CD4-positive, alpha-beta memory T cell (primary cell): ENCODE measurements around the gene RGS10. TPM values are rescaled to one million over a fixed set of nuclear protein-coding genes. Genes with fewer than 3 reads are reported as not detected.
"Not testable (repeated sequence)": the region's sequence is repeated elsewhere in the genome, so short reads cannot be mapped to it uniquely, and the experiment has no call there.

Experiments used
- CTCF ChIA-PET: fragments of 350-600 bp; sonication (Branson Sonifier 250); formaldehyde crosslinking; loops from one replicate; lab custom pipeline; 2021; ENCODE audit warnings: inconsistent platforms; ENCODE audit not compliant: partially characterized antibody; lab: Charles Lee
- POLR2A ChIA-PET: fragments of 350-600 bp; sonication (Branson Sonifier 250); formaldehyde crosslinking; loops from one replicate; lab custom pipeline; 2021; ENCODE audit not compliant: partially characterized antibody; lab: Charles Lee
- DNase-seq, 5 donors: peaks; one replicate each; pipeline versions ENCODE4 v3.0.0 to v3.0.0-alpha.2; 2020 to 2022; ENCODE audit warnings: mixed read lengths in 1 of 5
- H3K27ac ChIP-seq: one replicate; pipeline ENCODE4 v1.7.0; 2013; ENCODE audit warnings: low read depth, low read length
- H3K27me3 ChIP-seq: 2 replicates; pipeline ENCODE4 v1.7.0; 2013; ENCODE audit warnings: mild to moderate bottlenecking, low read length, moderate library complexity; ENCODE audit not compliant: insufficient read depth
- H3K36me3 ChIP-seq: 2 replicates; pipeline ENCODE4 v1.7.0; 2013; ENCODE audit warnings: mild to moderate bottlenecking, low read length, moderate library complexity; ENCODE audit not compliant: insufficient read depth
- H3K4me1 ChIP-seq: 2 replicates; pipeline ENCODE4 v1.7.0; 2013; ENCODE audit warnings: mild to moderate bottlenecking, low read length, moderate library complexity; ENCODE audit not compliant: insufficient read depth
- H3K4me3 ChIP-seq, 2 donors: one replicate each; pipeline ENCODE4 v1.7.0; 2013; ENCODE audit warnings: low read length in 2 of 2, mild to moderate bottlenecking in 1 of 2
- H3K9me3 ChIP-seq, 2 donors: one replicate each; pipeline ENCODE4 v1.7.0; 2013; ENCODE audit warnings: low read length in 2 of 2, control low read depth in 1 of 2; ENCODE audit not compliant: control insufficient read depth in 1 of 2
- H3K27ac Mint-ChIP-seq, 7 donors: one replicate each; pipeline ENCODE4 v1.8.0; 2020 to 2021; ENCODE audit warnings: mixed read lengths in 7 of 7, mild to moderate bottlenecking in 6 of 7, inconsistent platforms in 3 of 7, moderate library complexity in 3 of 7
- H3K27me3 Mint-ChIP-seq, 2 donors: one replicate each; pipeline ENCODE4 v1.8.0; 2020 to 2021; ENCODE audit warnings: mixed read lengths in 2 of 2
- H3K36me3 Mint-ChIP-seq, 2 donors: one replicate each; pipeline ENCODE4 v1.8.0; 2020 to 2021; ENCODE audit warnings: mixed read lengths in 2 of 2, inconsistent platforms in 1 of 2, mild to moderate bottlenecking in 1 of 2
- H3K4me1 Mint-ChIP-seq, 4 donors: one replicate each; pipeline ENCODE4 v1.8.0; 2020 to 2021; ENCODE audit warnings: mixed read lengths in 4 of 4, mild to moderate bottlenecking in 1 of 4
- H3K4me3 Mint-ChIP-seq, 8 donors: one replicate each; pipeline ENCODE4 v1.8.0; 2020 to 2021; ENCODE audit warnings: mixed read lengths in 8 of 8, mild to moderate bottlenecking in 7 of 8, moderate library complexity in 6 of 8, inconsistent platforms in 3 of 8
- H3K9me3 Mint-ChIP-seq, 8 donors: one replicate each; pipeline ENCODE4 v1.8.0; 2020 to 2021; ENCODE audit warnings: mixed read lengths in 8 of 8, mild to moderate bottlenecking in 5 of 8, inconsistent platforms in 3 of 8, moderate library complexity in 1 of 8
- intact Hi-C: fragments of 100-400 bp; cut with micrococcal nuclease; formaldehyde crosslinking; loops from one replicate; pipeline ENCODE4 v1.15.1; 2023
- polyA plus RNA-seq, 2 donors: library from polyadenylated mRNA; unstranded; fragments of 300-500 nt; fragmentation: Illumina TruSeq; gene quantifications; one replicate each; pipeline ENCODE4 v1.2.3, GENCODE V29; 2021
- total RNA-seq, 2 experiments: library from RNA; stranded (reverse); gene quantifications; one replicate each; pipeline ENCODE4 v1.2.3, GENCODE V29; 2021

RGS10 gene
- total and polyA plus RNA-seq, 4 experiments from 2014 or later: 115 to 187 (median 137) TPM

GRCh38 chr10:119533473-119533872 is 9.0 kb downstream of the RGS10 start:
- H3K4me3 ChIP-seq: no peak overlapping the region
- Mint-ChIP-seq H3K27me3 (no peaks in the 10 kb centered on the region), H3K4me3 (no peak overlapping the region), H3K27ac (peak overlapping the region in 1 of 7 donors; percentile 36), H3K9me3 (peaks cover 0 to 1% (median 0%) of the 10 kb centered on the region in 8 donors), H3K4me1 (peaks cover 39 to 79% (median 59%) of the 10 kb centered on the region in 4 donors), H3K36me3 (peaks cover 5 to 12% of the 10 kb centered on the region in 2 donors)
- peaks cover 64% of the 10 kb centered on the region for H3K4me1 ChIP-seq
- CTCF ChIA-PET: interaction anchor here (1.0 to 2.2 kb wide), 3 partner anchors 9 to 44 kb away, joined by 4 to 10 read pairs (median 5); partner anchors contain the start of gene RGS10
- no peaks in the 10 kb centered on the region for H3K27me3 ChIP-seq
- intact Hi-C loops: no loop called here
- H3K27ac ChIP-seq: no peak overlapping the region
- DNase-seq: no peak
- no peaks in the 10 kb centered on the region for H3K9me3 ChIP-seq
- H3K36me3 ChIP-seq: no peaks in the 10 kb centered on the region
- POLR2A ChIA-PET: interaction anchor here (3.4 kb wide), 1 partner anchor 10 kb away, joined by 12 read pairs; the partner anchor contains the start of gene RGS10

- peaks cover 35 to 74% (median 53%) of the 10 kb centered on the region in 4 donors for H3K4me1 Mint-ChIP-seq
- H3K9me3 Mint-ChIP-seq, H3K27me3 ChIP-seq, H3K36me3 ChIP-seq, H3K27ac ChIP-seq, H3K9me3 ChIP-seq, H3K27me3 Mint-ChIP-seq, H3K4me3 ChIP-seq, DNase-seq, H3K4me3 Mint-ChIP-seq, intact Hi-C loops: not testable (repeated sequence)
- CTCF ChIA-PET: interaction anchor here (0.7 to 2.2 kb wide), 3 partner anchors 9 to 44 kb away, joined by 4 to 10 read pairs (median 5); partner anchors contain the start of gene RGS10
- H3K36me3 Mint-ChIP-seq: peaks cover 5 to 12% of the 10 kb centered on the region in 2 donors
- POLR2A ChIA-PET: interaction anchor here (1.1 to 3.4 kb wide), 2 partner anchors 10 to 15 kb away, joined by 3 to 12 read pairs; partner anchors contain the start of gene RGS10
- H3K4me1 ChIP-seq: peaks cover 57% of the 10 kb centered on the region
- peak overlapping the region in 3 of 7 donors; percentile 41 to 48 (median 48) for H3K27ac Mint-ChIP-seq
These were observed 9.7 kb downstream of the RGS10 start for GRCh38 chr10:119532791-119533190.

GRCh38 chr10:119532251-119532650 is 10.3 kb downstream of the RGS10 start:
- H3K27ac ChIP-seq, H3K27me3 Mint-ChIP-seq, H3K36me3 ChIP-seq, H3K9me3 ChIP-seq, DNase-seq, H3K4me3 ChIP-seq, H3K27me3 ChIP-seq, H3K9me3 Mint-ChIP-seq, intact Hi-C loops, H3K36me3 Mint-ChIP-seq: not testable (repeated sequence)
- CTCF ChIA-PET: interaction anchor here (2.2 kb wide), 1 partner anchor 10 kb away, joined by 10 read pairs; the partner anchor contains the start of gene RGS10
- H3K4me1 Mint-ChIP-seq: peaks cover 34 to 74% (median 52%) of the 10 kb centered on the region in 4 donors
- peaks cover 52% of the 10 kb centered on the region for H3K4me1 ChIP-seq
- peak overlapping the region in 4 of 7 donors; percentile 6 to 48 (median 40) for H3K27ac Mint-ChIP-seq
- peak overlapping the region in 2 of 8 donors; percentile 17 to 31 for H3K4me3 Mint-ChIP-seq
- POLR2A ChIA-PET: interaction anchor here (1.1 to 3.4 kb wide), 2 partner anchors 11 to 14 kb away, joined by 3 to 12 read pairs; partner anchors contain the start of gene RGS10

GRCh38 chr10:119531067-119531466 is 11.5 kb downstream of the RGS10 start:
- Histone ChIP-seq H3K27me3 (no peaks in the 10 kb centered on the region), H3K9me3 (no peaks in the 10 kb centered on the region), H3K4me1 (peaks cover 42% of the 10 kb centered on the region), H3K36me3 (peaks cover 13% of the 10 kb centered on the region), H3K27ac (no peak overlapping the region), H3K4me3 (no peak overlapping the region)
- peak overlapping the region in 5 of 7 donors; percentile 1 to 25 (median 14) for H3K27ac Mint-ChIP-seq
- CTCF ChIA-PET: interaction anchor here (0.5 to 2.2 kb wide), 3 partner anchors 12 to 387 kb away, joined by 3 to 13 read pairs (median 4); partner anchors contain the start of gene RGS10
- no peaks in the 10 kb centered on the region for H3K9me3 Mint-ChIP-seq
- H3K27me3 Mint-ChIP-seq: no peaks in the 10 kb centered on the region
- intact Hi-C loops: no loop called here
- DNase-seq: no peak
- peaks cover 36 to 70% (median 46%) of the 10 kb centered on the region in 4 donors for H3K4me1 Mint-ChIP-seq
- POLR2A ChIA-PET: interaction anchor here (1.2 to 3.4 kb wide), 3 partner anchors 9 to 12 kb away, joined by 3 to 12 read pairs (median 6); partner anchors contain the start of gene RGS10
- H3K4me3 Mint-ChIP-seq: no peak overlapping the region
- peaks cover 5 to 19% of the 10 kb centered on the region in 2 donors for H3K36me3 Mint-ChIP-seq

- Histone ChIP-seq H3K4me1 (peaks cover 28% of the 10 kb centered on the region), H3K36me3 (peaks cover 34% of the 10 kb centered on the region)
- H3K27ac ChIP-seq, H3K27me3 Mint-ChIP-seq, H3K9me3 Mint-ChIP-seq, DNase-seq, POLR2A ChIA-PET, intact Hi-C loops, H3K4me3 ChIP-seq, H3K4me3 Mint-ChIP-seq, H3K27me3 ChIP-seq, H3K9me3 ChIP-seq: not testable (repeated sequence)
- Mint-ChIP-seq H3K36me3 (peaks cover 21 to 36% of the 10 kb centered on the region in 2 donors), H3K4me1 (peaks cover 29 to 61% (median 34%) of the 10 kb centered on the region in 4 donors), H3K27ac (peak overlapping the region in 1 of 7 donors; percentile 12)
- CTCF ChIA-PET: interaction anchor here (1.1 to 1.3 kb wide), 2 partner anchors 14 to 39 kb away, joined by 3 to 4 read pairs; partner anchors contain the start of gene RGS10
These were observed 13.8 kb downstream of the RGS10 start for GRCh38 chr10:119528663-119529237.

- Histone ChIP-seq H3K4me3 (no peak overlapping the region), H3K27ac (no peak overlapping the region), H3K4me1 (peaks cover 20% of the 10 kb centered on the region), H3K36me3 (peaks cover 48% of the 10 kb centered on the region), H3K27me3 (no peaks in the 10 kb centered on the region), H3K9me3 (no peaks in the 10 kb centered on the region)
- ChIA-PET POLR2A (interaction anchor here (0.6 to 1.9 kb wide), 3 partner anchors 14 to 101 kb away, joined by 3 to 5 read pairs (median 3); partner anchors contain the start of gene RGS10), CTCF (interaction anchor here (0.7 to 1.2 kb wide), 4 partner anchors 9 to 325 kb away, joined by 3 read pairs; no protein-coding TSS in a partner anchor)
- intact Hi-C loops: no loop called here
- Mint-ChIP-seq H3K27me3 (no peaks in the 10 kb centered on the region), H3K9me3 (no peaks in the 10 kb centered on the region), H3K36me3 (peaks cover 34 to 47% of the 10 kb centered on the region in 2 donors), H3K27ac (peak overlapping the region in 5 of 7 donors; percentile 29 to 78 (median 53)), H3K4me1 (peaks cover 23 to 53% (median 26%) of the 10 kb centered on the region in 4 donors), H3K4me3 (peak overlapping the region in 1 of 8 donors; percentile 49)
- no peak for DNase-seq
These were observed 15.6 kb downstream of the RGS10 start for GRCh38 chr10:119526621-119527592.
